Sigmoid colon (tissue), 4 donors: Measurements from ENCODE around the gene PICK1.

ENCODE experiments used
- EP300 ChIP-seq, 4 donors: sonication (generic); formaldehyde crosslinking; IDR thresholded peaks; one replicate each; pipeline ENCODE4 v1.6.1; 2017; ENCODE audit warnings: antibody characterized with exemption in 4 of 4
- POLR2AphosphoS5 ChIP-seq, 4 donors: sonication (generic); formaldehyde crosslinking; IDR thresholded peaks; one replicate each; pipeline ENCODE4 v1.6.1; 2017; ENCODE audit warnings: antibody characterized with exemption in 4 of 4
- TF ChIP-seq, protein P1 (sequence below), 4 experiments: fragments of 450-650 bp in 3 of 4; fragments of 200-600 bp in 1 of 4; IDR thresholded peaks; one replicate each; pipeline ENCODE4 v1.5.1; 2016 to 2019; ENCODE audit warnings: antibody characterized with exemption in 4 of 4, mild to moderate bottlenecking in 3 of 4, moderate library complexity in 2 of 4

DNA sequence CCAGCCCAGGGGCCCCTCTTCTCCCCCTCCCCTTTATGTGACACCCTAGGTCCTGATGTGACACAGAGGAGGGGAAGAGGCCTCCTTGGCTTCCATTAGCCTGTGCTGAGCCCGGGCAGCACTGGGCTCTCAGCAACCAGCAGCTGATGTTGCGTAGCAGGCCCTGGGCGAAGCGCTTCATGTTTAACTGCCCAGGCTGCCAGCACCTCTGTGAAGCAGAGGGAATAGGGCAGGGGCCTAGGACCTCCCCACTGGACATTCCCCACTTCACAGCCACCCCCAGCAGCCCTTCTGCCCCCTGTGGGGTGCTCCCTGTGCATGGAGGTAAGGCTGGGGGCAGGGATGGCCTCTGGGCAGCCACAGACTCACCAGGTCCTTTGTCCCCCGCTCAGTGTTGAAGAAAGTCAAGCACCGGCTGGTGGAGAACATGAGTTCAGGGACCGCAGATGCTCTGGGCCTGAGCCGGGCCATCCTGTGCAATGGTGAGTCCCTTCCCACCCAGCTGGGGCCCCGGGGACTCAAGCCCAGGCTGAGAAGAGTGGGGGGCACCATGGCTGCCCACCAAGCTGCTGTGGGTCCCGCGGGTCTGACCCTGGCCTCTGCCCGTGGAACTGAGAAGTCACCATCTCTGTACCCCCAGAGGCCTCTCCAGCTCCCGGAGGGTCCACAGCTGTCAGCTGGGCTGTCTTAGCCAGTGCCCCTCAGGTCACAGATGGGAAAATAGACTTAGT lies 11.6 kb downstream of the PICK1 start:
- TF ChIP-seq, protein P1, sequence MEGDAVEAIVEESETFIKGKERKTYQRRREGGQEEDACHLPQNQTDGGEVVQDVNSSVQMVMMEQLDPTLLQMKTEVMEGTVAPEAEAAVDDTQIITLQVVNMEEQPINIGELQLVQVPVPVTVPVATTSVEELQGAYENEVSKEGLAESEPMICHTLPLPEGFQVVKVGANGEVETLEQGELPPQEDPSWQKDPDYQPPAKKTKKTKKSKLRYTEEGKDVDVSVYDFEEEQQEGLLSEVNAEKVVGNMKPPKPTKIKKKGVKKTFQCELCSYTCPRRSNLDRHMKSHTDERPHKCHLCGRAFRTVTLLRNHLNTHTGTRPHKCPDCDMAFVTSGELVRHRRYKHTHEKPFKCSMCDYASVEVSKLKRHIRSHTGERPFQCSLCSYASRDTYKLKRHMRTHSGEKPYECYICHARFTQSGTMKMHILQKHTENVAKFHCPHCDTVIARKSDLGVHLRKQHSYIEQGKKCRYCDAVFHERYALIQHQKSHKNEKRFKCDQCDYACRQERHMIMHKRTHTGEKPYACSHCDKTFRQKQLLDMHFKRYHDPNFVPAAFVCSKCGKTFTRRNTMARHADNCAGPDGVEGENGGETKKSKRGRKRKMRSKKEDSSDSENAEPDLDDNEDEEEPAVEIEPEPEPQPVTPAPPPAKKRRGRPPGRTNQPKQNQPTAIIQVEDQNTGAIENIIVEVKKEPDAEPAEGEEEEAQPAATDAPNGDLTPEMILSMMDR (IDR thresholded peaks at IDR 0.05), result no peak
- no peak for TF ChIP-seq EP300 (IDR thresholded peaks at IDR 0.05)
- no peak for TF ChIP-seq POLR2AphosphoS5 (IDR thresholded peaks at IDR 0.05)
